Measurements from ENCODE around the gene SPATS2.

DNA sequence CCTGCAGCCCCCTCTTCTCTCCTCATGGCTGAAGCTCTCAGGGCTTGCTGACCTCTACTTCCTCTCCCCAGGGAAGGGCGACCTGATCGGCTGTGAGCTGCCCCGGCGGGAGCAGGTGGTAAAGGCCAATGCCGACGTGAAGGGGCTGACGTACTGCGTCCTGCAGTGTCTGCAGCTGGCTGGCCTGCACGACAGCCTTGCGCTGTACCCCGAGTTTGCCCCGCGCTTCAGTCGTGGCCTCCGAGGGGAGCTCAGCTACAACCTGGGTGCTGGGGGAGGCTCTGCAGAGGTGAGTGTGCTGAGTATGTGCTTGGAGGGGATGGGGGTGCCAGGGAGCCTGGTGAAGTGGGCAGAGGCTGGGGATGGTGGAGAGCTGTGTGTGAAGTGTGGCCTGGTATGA lies 187.0 kb downstream of the SPATS2 start:
- TF ChIP-seq, protein P1, sequence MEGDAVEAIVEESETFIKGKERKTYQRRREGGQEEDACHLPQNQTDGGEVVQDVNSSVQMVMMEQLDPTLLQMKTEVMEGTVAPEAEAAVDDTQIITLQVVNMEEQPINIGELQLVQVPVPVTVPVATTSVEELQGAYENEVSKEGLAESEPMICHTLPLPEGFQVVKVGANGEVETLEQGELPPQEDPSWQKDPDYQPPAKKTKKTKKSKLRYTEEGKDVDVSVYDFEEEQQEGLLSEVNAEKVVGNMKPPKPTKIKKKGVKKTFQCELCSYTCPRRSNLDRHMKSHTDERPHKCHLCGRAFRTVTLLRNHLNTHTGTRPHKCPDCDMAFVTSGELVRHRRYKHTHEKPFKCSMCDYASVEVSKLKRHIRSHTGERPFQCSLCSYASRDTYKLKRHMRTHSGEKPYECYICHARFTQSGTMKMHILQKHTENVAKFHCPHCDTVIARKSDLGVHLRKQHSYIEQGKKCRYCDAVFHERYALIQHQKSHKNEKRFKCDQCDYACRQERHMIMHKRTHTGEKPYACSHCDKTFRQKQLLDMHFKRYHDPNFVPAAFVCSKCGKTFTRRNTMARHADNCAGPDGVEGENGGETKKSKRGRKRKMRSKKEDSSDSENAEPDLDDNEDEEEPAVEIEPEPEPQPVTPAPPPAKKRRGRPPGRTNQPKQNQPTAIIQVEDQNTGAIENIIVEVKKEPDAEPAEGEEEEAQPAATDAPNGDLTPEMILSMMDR (IDR thresholded peaks at IDR 0.05; ENCODE audit: insufficient read depth, low read depth, low read length), result no peak
- no peak for TF ChIP-seq EZH2 (IDR thresholded peaks at IDR 0.05; ENCODE audit: insufficient read depth, low read length)
